HTR-8/SVneo (cell line): Measurements from ENCODE around the gene VSIG1.

Source experiments
- DNase-seq: peaks from one replicate; pipeline ENCODE4 v3.0.0; 2011; ENCODE audit warnings: low spot score, mixed read lengths; ENCODE audit not compliant: insufficient read length
- FAIRE-seq: peaks from 2 replicates; lab custom pipeline; 2011; peaks lifted over from hg19 to GRCh38; lab: Jason Lieb, UNC

The VSIG1 gene

GRCh38 chrX:108059801-108060200, 14.9 kb downstream of the VSIG1 start:
- FAIRE-seq (no peak), DNase-seq (no peak)

GRCh38 chrX:108064001-108064400, 19.1 kb downstream of the VSIG1 start:
- DNase-seq: no peak
- no peak for FAIRE-seq

DNA sequence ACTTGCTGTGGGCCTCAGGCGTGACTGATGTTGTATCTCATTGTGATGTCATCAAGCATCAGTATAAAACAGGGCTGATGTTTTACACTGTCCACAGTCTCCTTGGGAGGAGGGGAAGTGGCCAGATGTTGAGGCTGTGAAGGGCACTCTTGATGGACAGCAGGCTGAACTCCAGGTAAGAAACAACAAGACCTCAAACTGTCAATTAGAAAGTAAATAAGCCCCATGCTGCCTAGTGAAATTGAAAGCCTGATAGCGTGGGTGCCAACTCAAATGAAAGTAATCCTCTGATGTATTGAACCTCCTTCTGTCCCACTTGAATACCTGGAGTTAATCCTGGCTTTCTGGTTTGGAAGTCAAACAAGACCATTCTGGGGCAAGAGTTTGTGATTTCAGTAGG, 19.7 kb downstream of the VSIG1 start:
- FAIRE-seq (no peak), DNase-seq (no peak)

- DNase-seq (no peak), FAIRE-seq (no peak)
Measured at GRCh38 chrX:108068121-108068520, 23.3 kb downstream of the VSIG1 start.

DNA sequence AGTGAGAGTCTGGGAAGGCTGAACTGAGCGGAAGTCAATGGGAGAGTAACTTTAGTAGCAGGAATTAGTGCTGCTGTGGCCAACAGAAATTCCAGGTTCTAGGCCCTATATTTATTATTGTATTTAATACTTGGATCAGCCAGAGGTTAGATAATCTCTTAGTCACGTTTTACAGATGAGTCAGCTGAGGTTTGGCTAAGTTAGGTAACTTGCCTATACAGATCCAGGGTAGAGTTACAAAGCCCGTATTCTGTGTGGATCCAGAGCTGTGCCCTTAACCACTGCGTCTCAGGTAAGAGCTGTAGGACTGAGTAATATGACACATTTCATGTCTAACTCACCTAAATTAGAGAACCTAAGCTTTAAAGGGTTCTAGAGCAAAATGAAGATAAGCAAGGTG, 26.0 kb downstream of the VSIG1 start:
- FAIRE-seq (no peak), DNase-seq (no peak)

DNA sequence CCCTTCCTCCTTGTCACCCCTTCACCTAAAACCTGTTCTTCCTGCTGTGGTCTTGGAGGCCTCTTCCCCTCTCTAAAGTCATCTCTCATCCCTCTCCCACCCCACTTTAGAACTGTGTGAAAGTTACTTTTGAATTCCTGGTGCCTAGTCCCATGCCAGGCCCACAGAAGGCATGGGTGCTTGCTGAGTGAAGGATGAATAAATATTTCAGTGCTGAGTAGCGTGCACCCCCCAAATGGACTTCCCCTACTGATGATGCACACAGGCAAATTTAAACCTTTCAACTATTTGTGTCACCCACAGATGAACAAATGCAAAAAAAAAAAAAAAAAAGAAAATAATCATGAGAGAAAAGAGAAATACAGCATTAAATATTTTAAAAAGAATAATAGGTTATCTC, 26.7 kb downstream of the VSIG1 start:
- DNase-seq (no peak), FAIRE-seq (no peak)

DNA sequence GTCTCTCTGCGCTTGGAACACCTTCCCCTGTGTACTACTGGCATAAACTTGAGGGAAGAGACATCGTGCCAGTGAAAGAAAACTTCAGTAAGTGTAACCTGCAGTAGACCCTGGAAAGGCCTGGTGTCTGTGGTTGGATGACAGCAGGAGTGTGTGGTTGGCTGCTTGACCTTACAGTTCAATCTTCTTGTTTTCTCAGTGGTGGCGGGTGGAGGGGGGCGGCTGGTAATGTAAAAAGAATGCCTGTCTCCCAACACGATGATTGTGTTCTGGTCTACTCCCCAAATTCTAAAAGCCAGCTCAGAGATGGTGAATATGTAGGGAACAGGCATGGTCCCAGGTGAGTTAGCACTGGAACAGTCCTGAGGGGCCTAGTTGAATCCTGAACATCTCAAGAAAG, 27.9 kb downstream of the VSIG1 start:
- DNase-seq: no peak

DNA sequence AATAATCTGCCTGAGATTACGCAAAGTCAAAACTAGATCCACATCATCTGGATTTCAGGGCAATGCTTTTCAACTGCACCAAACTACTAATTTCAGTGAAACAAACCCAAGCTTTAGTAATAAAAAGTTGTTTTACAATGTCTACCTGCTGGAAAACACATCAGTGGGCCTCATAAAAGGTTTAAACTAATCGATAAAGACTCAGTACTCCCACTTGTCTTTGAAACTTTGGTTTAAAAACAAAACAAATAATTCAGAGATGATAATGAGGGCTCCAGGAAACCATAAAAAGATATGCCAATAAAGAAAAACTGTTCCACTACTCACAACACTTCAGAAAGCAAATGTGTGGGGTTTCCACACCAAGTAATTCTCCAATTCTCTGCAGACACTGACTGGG, 36.2 kb downstream of the VSIG1 start:
- FAIRE-seq: no peak
- no peak for DNase-seq

More for the DNA sequence above, 27.9 kb downstream of the VSIG1 start:
- FAIRE-seq: no peak

DNA sequence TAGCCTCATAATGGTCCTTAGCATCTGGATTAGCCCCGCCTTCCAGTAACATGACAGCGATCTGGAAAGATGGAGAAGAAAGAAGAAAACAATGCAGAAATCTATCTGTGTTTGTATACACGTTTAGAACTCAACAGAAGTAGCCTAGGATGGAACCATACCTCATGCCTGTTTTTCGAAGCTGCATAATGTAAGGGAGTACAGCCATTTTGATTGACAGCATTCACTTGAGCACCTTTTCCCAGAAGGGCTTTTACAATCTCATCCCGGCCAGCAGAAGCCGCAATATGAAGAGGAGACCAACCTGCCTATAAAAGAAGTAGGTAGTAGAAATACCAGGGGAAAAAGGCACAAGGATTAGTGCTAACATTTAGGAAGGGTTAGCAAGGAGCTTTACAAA, 42.9 kb downstream of the VSIG1 start:
- DNase-seq (no peak), FAIRE-seq (no peak)

DNA sequence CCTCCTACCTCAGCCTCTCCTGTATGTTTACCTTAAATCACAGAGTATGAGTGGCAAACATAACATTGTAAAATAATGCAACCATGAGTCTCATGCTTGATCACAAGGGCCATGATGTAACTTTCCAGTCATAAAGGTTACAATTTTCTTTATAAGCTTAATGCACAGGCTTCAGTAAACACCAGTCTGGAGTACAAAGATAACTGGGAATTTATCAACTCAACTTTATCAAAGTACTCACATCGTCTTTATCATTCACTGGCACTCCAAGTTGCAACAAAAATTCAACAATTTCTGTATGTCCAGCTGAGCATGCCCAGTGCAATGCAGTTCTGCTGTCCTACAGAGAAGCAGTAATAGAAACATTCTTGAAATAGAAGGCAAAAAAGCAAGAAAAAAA, 43.6 kb downstream of the VSIG1 start:
- DNase-seq: no peak
- FAIRE-seq: no peak

- no peak for FAIRE-seq
- DNase-seq: no peak
Measured at GRCh38 chrX:108090491-108091263, 45.8 kb downstream of the VSIG1 start.

DNA sequence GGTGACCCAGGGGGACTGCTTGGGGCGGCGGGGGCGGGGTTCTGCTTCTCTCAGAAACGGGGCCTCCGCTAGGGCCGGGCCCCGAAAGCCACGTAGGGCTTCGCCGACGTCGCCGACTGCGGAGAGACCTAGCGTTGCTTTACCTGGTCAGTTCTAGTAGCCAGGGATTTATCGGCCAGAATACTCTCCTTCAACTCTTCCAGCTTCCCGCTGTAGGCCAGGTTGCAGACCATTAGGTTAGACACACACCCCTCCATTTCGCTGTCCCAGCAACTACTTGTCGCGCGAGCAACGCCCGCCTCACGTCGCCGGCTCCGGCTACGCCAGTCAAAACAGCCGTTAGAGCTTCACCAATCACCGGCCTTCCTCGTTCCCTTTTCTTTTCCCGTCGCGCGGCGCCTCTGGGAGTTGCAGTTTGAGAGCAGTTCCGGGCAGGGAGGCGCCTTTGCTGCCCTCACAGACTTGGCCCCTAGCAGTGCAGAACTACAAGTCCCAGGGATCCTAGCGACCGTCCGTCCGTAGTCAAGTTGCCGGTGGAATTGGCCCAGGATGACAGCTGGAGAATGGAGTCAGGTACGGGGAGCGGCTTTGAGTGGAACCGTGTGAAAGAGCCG, 46.5 kb downstream of the VSIG1 start, which contains the start of the genes ATG4A and PSMD10:
Gene ATG4A, plus strand, starts transcription at position 515 of the 614 bp plus-strand sequence. Its CDS starts 49 bp downstream, at position 564.
Gene PSMD10, minus strand, starts transcription at position 279 of the 614 bp plus-strand sequence. Its CDS starts 22 bp downstream, at position 257.
- FAIRE-seq (no peak), DNase-seq (peak; percentile 57)

DNA sequence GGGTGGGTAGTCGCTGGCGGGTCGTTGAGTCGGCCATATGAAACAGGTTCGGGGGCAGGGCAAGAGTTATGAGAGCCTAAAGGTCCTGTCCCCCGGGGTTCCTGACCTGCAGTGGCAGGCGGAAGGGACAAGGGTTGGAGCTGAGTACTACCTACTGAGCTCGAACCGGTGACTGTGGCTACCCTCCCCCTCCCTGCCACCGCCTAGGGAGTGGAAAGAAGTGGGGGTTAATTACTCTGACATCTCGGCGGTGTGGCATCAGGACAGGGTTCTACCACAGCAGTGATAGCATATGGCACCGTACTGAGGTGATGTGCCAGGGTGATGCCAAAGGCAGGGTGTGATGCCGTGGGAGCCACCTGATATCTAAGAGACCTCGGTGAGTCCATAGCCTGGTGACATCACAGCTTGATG, 47.0 kb downstream of the VSIG1 start:
- DNase-seq: no peak

DNA sequence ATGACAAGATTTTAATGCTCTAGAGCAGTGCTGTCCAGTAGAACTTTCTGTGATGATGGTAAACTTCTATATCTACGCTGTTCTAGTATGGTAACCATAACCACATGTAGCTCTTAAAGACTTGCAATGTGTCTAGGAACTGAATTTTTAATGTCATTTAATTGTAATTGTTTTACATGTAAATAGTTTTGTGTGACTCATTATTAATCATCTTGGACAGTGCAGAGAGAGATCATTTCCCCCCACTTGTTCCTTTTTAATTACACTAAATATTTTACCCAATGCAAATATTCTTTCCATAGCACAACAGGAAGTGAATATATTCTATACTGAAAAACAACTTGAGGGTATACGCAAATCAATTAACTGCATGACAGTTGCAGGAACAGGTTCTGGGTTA, 52.5 kb downstream of the VSIG1 start:
- FAIRE-seq (no peak), DNase-seq (no peak)

More for the DNA sequence above, 47.0 kb downstream of the VSIG1 start:
- FAIRE-seq: no peak

DNA sequence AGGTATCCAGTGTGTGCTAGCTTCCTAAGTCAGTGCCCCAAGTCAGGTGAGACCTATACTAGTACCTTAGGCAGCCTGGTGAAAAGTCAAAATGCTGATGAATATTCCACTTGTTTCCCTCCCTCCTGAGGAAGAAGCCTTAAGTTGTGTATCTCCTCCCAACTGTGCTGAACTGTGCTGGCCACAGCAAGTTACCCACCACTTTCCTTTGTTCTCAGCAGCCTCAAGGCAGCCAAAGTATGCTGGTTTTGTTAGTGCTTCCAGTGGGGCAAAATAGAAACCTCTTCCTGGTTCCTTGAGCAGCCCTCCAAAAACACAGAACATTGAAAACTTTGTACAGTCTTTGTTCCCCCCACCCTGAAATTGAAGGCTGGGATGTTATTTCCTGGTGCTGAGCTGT, 60.6 kb downstream of the VSIG1 start:
- DNase-seq: no peak
- no peak for FAIRE-seq

DNA sequence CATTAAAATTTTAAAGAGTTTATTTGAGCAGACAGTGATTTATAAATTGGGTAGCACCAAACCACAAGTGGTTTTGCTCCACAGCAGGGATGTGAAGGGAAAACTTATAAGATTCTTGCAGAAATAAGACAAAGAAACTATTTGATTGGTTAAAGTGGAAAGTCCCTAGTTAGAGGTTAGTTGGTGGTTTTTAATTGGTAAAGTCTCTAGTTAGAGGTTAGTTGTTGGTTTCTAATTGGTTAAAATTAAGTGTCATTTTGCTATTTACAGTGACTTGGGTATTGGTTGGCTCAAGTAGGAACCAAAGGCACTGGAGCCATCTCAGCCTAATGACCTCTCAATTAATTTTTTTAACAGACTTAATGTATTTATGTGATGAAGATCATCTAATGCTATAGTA, 69.7 kb downstream of the VSIG1 start:
- no peak for FAIRE-seq
- DNase-seq: no peak

DNA sequence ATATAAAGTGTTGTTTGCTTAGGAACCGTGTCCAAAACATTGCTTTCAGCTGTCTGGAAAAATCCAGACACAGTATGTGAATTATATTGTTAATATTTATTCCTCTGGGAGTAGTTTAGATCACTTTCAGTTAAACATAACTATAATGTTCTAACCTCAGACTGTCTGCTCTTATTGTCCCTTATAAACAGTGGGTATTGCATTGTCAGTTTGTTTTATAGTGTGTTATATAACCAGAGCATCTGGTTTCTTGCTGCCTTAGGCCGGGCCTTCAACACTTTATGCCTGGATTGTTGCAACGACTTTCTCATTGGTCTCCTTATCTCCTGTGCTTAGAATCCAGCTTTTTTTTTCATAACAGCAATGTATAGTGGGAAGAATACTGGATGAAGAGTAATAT, 73.1 kb downstream of the VSIG1 start:
- FAIRE-seq: no peak
- no peak for DNase-seq

GRCh38 chrX:108121291-108121690, 76.4 kb downstream of the VSIG1 start:
- no peak for DNase-seq
- no peak for FAIRE-seq

DNA sequence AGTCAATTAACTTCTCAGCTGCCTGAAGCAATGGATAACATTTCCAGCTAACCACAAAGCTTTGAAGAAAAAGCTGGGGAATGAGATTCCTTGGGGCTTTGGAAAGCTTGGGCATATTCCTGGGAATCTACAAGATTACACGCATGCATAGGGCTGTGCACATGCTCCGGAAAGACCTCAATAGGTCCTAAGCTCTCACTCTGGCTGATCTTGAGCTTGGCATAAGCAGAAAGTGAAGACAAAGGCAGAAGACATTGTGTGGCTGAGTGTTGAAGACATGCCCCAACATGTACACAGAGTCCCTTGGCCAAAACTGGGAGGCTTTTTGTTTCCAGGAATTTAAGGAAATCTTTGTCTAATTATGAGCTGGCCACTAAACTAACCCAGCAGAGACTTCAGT, 77.9 kb downstream of the VSIG1 start:
- FAIRE-seq (no peak), DNase-seq (no peak)

DNA sequence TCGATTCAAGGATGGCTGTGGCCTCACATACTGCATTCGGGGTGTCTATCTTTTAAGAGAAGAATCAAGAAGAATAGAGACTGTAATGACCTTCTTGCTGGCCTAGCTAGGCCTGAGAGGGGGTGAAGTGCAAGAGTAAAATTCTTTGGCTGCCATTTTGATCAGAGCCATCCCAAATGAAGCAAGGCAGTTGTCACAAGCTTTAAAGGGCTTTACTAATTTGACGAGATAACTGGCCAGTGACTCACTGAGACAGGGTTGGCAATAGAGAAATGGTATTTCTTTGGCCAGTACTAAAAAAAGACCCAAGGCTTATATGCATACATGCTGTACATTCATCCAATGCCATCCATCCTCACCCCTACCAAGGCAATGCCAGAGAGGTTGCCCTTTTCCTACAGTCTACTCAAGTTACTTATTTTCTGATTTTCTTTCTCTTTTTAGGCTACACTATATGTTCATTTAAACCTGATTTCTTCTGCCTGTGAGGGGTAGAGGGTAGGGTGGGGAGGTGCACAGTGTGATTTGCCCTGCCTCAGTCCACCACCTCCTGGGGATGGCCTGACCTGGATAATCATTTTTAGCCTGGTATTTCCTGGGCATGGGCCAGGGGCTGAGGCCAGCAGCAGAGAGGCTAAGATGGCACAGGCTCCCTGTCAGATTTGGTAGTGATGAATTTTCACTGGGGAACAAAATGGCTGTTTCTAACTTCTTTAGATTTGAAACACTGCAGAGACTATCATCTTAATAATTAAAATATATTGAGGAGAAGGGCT, 78.9 kb downstream of the VSIG1 start:
- DNase-seq (no peak), FAIRE-seq (no peak)

DNA sequence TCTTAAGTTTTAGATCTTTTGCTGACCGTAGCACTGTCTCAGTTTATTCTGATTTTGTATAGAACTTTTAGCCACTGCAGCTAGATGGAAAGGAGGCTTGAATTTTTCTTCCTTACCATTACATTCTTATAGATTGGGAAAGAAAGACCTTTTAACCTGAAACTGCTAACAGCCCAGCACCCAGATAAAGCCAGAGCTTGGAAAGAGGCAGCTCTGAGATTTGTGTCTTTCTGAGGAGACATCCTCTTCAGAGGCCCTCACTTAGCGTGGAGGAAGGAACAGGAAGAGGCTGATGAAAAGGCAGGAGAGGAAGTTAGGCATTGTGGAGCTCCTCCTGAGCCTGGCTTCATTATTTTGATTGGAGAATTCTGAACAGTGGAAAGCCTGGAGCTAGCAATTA, 81.8 kb downstream of the VSIG1 start:
- FAIRE-seq (no peak), DNase-seq (no peak)
